Activated naive CD8-positive, alpha-beta T cell treated with anti-CD3 and anti-CD28 coated beads, Interleukin-2, amount 10 ng/mL, durations not matched to agents 7 days and 5 days (primary cell): ENCODE data around the gene PRKG1. TPM values are rescaled to one million over a fixed set of nuclear protein-coding genes. Genes with fewer than 3 reads are reported as not detected.

ENCODE experiments used
- ATAC-seq: fragments of 150-1000 bp; cut with Tn5 transposase; one replicate; pipeline ENCODE4 v1.10.0; 2021; ENCODE audit warnings: low read depth, moderate library complexity
- POLR2A ChIA-PET: fragments of 350-600 bp; sonication (Branson Sonifier 250); formaldehyde crosslinking; loops from one replicate; lab custom pipeline; 2021; ENCODE audit warnings: antibody characterized with exemption; lab: Charles Lee
- DNase-seq: peaks from one replicate; pipeline ENCODE4 v3.0.0; 2021
- H3K27ac Mint-ChIP-seq: one replicate; pipeline ENCODE4 v1.8.0; 2022; ENCODE audit warnings: mild to moderate bottlenecking, mixed read lengths
- H3K27me3 Mint-ChIP-seq: one replicate; pipeline ENCODE4 v1.8.0; 2022; ENCODE audit warnings: mild to moderate bottlenecking, moderate library complexity, mixed read lengths
- H3K36me3 Mint-ChIP-seq: one replicate; pipeline ENCODE4 v1.8.0; 2021; ENCODE audit warnings: mild to moderate bottlenecking, mixed read lengths
- H3K4me1 Mint-ChIP-seq: one replicate; pipeline ENCODE4 v1.8.0; 2021; ENCODE audit warnings: mixed read lengths
- H3K4me3 Mint-ChIP-seq: one replicate; pipeline ENCODE4 v1.8.0; 2022; ENCODE audit warnings: mild to moderate bottlenecking, moderate library complexity, mixed read lengths
- H3K9me3 Mint-ChIP-seq: one replicate; pipeline ENCODE4 v1.8.0; 2021; ENCODE audit warnings: mixed read lengths
- total RNA-seq, 2 experiments: library from RNA; stranded (reverse); gene quantifications; one replicate each; pipeline ENCODE4 v1.2.3, GENCODE V29; 2021

Gene PRKG1
- total RNA-seq, 2 experiments from 2014 or later = not detected

- POLR2A ChIA-PET = no interaction called here
- Mint-ChIP-seq H3K36me3 (no peaks in the 10 kb centered on the region), H3K4me1 (peaks cover 6% of the 10 kb centered on the region), H3K27ac (no peak overlapping the region), H3K27me3 (peaks cover 2% of the 10 kb centered on the region), H3K9me3 (no peaks in the 10 kb centered on the region), H3K4me3 (no peak overlapping the region)
- no peak for DNase-seq
- no peak for ATAC-seq
Observed at GRCh38 chr10:51875610-51876009, 801.3 kb downstream of the PRKG1 start.

- H3K9me3 Mint-ChIP-seq = peaks cover 1% of the 10 kb centered on the region
- no peak overlapping the region for H3K4me3 Mint-ChIP-seq
- POLR2A ChIA-PET = no interaction called here
- H3K27ac Mint-ChIP-seq = no peak overlapping the region
- peaks cover 2% of the 10 kb centered on the region for H3K27me3 Mint-ChIP-seq
- DNase-seq = no peak
- peaks cover 6% of the 10 kb centered on the region for H3K4me1 Mint-ChIP-seq
- no peak for ATAC-seq
- no peaks in the 10 kb centered on the region for H3K36me3 Mint-ChIP-seq
Observed at GRCh38 chr10:51876503-51876902, 802.2 kb downstream of the PRKG1 start.

- Mint-ChIP-seq H3K9me3 (peaks cover 1% of the 10 kb centered on the region), H3K4me1 (peaks cover 6% of the 10 kb centered on the region), H3K27me3 (peaks cover 2% of the 10 kb centered on the region), H3K4me3 (no peak overlapping the region), H3K27ac (no peak overlapping the region), H3K36me3 (no peaks in the 10 kb centered on the region)
- POLR2A ChIA-PET = no interaction called here
- DNase-seq (no peak), ATAC-seq (no peak)
Observed at GRCh38 chr10:51876979-51877378, 802.7 kb downstream of the PRKG1 start.

GRCh38 chr10:51877636-51878035 lies 803.3 kb downstream of the PRKG1 start:
- Mint-ChIP-seq H3K36me3 (no peaks in the 10 kb centered on the region), H3K27ac (no peak overlapping the region), H3K4me3 (no peak overlapping the region), H3K4me1 (peaks cover 6% of the 10 kb centered on the region), H3K9me3 (peaks cover 3% of the 10 kb centered on the region), H3K27me3 (peaks cover 2% of the 10 kb centered on the region)
- DNase-seq = no peak
- POLR2A ChIA-PET = no interaction called here
- no peak for ATAC-seq

- Mint-ChIP-seq H3K4me1 (peaks cover 6% of the 10 kb centered on the region), H3K27ac (no peak overlapping the region), H3K4me3 (no peak overlapping the region), H3K27me3 (peaks cover 2% of the 10 kb centered on the region), H3K9me3 (peaks cover 3% of the 10 kb centered on the region), H3K36me3 (no peaks in the 10 kb centered on the region)
- ATAC-seq (no peak), DNase-seq (no peak)
- POLR2A ChIA-PET = no interaction called here
Observed at GRCh38 chr10:51878695-51879094, 804.4 kb downstream of the PRKG1 start.

DNA sequence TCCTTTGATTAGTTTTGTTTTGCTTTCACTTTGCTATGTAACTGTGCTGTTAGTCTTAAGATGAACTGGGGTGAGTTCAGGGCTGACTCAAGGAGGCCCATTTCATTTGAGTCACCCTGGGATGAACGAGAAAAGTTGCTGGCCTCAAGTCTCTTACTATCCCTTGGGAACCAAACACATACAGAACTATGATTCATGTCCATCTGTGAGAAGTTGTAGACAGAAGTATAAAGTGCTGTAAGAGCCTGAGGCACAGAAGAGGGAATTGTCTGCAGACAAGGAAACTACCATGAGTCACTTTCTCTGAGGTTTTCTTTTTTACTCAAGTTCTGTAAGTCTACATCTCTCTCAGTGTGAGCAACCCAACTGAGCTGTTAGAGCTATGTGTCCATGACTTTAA lies 805.0 kb downstream of the PRKG1 start:
- POLR2A ChIA-PET = no interaction called here
- DNase-seq (no peak), ATAC-seq (peak; percentile 82)
- H3K27ac Mint-ChIP-seq = peak overlapping the region; percentile 62
- H3K4me1 Mint-ChIP-seq = peaks cover 6% of the 10 kb centered on the region
- H3K27me3 Mint-ChIP-seq = peaks cover 2% of the 10 kb centered on the region
- H3K9me3 Mint-ChIP-seq = peaks cover 3% of the 10 kb centered on the region
- H3K4me3 Mint-ChIP-seq = peak overlapping the region; percentile 64
- H3K36me3 Mint-ChIP-seq = no peaks in the 10 kb centered on the region

- no peaks in the 10 kb centered on the region for H3K27me3 Mint-ChIP-seq
- ATAC-seq = no peak
- H3K27ac Mint-ChIP-seq = no peak overlapping the region
- POLR2A ChIA-PET = no interaction called here
- H3K36me3 Mint-ChIP-seq = no peaks in the 10 kb centered on the region
- H3K9me3 Mint-ChIP-seq = peaks cover 3% of the 10 kb centered on the region
- H3K4me1 Mint-ChIP-seq = peaks cover 6% of the 10 kb centered on the region
- DNase-seq = no peak
- no peak overlapping the region for H3K4me3 Mint-ChIP-seq
Observed at GRCh38 chr10:51881213-51881612, 806.9 kb downstream of the PRKG1 start.

DNA sequence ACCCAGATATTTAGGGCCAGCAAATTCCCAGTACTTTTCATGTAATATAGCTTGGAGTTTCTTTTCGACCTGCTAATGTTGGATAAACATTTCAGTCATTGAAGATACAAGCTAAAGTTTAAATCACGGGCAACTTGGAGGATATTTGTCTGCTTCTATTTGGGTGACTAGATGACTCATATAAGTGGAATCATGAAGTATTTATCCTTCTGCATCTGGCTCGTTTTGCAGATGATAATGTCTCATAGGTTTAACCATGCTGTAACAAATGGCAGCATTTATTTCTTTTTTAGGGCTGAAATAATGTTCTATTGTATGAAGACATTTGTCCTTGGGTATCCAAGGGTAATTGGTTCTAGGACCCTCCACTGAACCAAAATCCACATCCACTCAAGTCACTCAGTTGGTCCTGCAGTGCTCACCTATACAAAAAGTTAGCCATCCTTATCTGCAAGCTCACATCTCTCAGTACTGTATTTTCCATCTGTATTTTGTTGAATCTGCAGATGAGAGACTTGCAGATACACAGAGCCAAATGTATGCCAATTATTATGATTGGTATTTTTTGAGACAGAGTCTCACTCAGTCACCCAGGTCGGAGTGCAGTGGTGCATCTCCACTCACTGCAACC lies 812.3 kb downstream of the PRKG1 start:
- ATAC-seq = no peak
- H3K36me3 Mint-ChIP-seq = no peaks in the 10 kb centered on the region
- POLR2A ChIA-PET = no interaction called here
- H3K27me3 Mint-ChIP-seq = no peaks in the 10 kb centered on the region
- no peaks in the 10 kb centered on the region for H3K4me1 Mint-ChIP-seq
- DNase-seq = no peak
- H3K4me3 Mint-ChIP-seq = no peak overlapping the region
- H3K27ac Mint-ChIP-seq = no peak overlapping the region
- peaks cover 2% of the 10 kb centered on the region for H3K9me3 Mint-ChIP-seq

- ATAC-seq (no peak), DNase-seq (no peak)
- Mint-ChIP-seq H3K4me3 (no peak overlapping the region), H3K27ac (no peak overlapping the region), H3K4me1 (no peaks in the 10 kb centered on the region), H3K36me3 (no peaks in the 10 kb centered on the region), H3K27me3 (no peaks in the 10 kb centered on the region), H3K9me3 (no peaks in the 10 kb centered on the region)
- POLR2A ChIA-PET = no interaction called here
Observed at GRCh38 chr10:51888263-51888662, 814.0 kb downstream of the PRKG1 start.

- POLR2A ChIA-PET = no interaction called here
- ATAC-seq (no peak), DNase-seq (no peak)
- Mint-ChIP-seq H3K27me3 (peaks cover 4% of the 10 kb centered on the region), H3K4me3 (no peak overlapping the region), H3K27ac (no peak overlapping the region), H3K4me1 (no peaks in the 10 kb centered on the region), H3K9me3 (no peaks in the 10 kb centered on the region), H3K36me3 (no peaks in the 10 kb centered on the region)
Observed at GRCh38 chr10:51892313-51892712, 818.0 kb downstream of the PRKG1 start.

DNA sequence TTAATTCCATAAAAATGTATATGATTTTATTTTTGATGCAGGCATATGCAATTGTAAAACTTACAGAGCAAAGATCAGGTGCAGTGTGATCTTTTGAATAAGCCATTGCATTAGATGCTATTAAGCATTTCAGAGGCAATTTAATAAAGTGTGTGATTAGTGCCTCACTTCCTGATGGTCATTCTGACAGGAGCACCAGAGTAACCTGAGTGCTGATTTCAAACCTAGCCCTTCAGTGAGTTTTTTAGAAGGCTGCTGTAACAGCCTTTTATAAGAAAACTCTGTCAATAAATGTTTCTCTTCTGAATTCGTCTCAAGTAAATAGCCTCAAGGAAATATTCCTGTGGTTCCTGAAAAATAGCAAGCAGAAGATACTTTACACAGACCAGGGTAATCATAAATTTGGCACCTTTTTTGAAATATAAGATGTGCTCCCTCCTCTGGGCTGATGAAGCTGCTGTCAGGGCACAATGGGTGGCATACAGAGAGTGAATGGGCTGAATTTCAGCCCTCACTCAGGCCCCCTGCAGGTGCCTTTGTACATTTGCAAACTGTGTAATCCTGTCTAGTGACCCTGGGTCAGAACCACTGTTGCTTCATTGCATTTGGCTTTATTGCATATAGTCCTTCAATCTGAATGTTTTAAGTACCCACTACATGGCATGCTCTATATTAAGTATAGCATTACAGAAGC lies 818.8 kb downstream of the PRKG1 start:
- no peak for ATAC-seq
- POLR2A ChIA-PET = no interaction called here
- Mint-ChIP-seq H3K27ac (no peak overlapping the region), H3K4me1 (no peaks in the 10 kb centered on the region), H3K27me3 (peaks cover 4% of the 10 kb centered on the region), H3K9me3 (no peaks in the 10 kb centered on the region), H3K4me3 (no peak overlapping the region), H3K36me3 (no peaks in the 10 kb centered on the region)
- no peak for DNase-seq

GRCh38 chr10:51894771-51895578 lies 820.7 kb downstream of the PRKG1 start:
- H3K27me3 Mint-ChIP-seq = peaks cover 4% of the 10 kb centered on the region
- no peak overlapping the region for H3K27ac Mint-ChIP-seq
- H3K9me3 Mint-ChIP-seq = no peaks in the 10 kb centered on the region
- H3K4me3 Mint-ChIP-seq = no peak overlapping the region
- POLR2A ChIA-PET = no interaction called here
- DNase-seq (no peak), ATAC-seq (no peak)
- H3K4me1 Mint-ChIP-seq = no peaks in the 10 kb centered on the region
- H3K36me3 Mint-ChIP-seq = no peaks in the 10 kb centered on the region

DNA sequence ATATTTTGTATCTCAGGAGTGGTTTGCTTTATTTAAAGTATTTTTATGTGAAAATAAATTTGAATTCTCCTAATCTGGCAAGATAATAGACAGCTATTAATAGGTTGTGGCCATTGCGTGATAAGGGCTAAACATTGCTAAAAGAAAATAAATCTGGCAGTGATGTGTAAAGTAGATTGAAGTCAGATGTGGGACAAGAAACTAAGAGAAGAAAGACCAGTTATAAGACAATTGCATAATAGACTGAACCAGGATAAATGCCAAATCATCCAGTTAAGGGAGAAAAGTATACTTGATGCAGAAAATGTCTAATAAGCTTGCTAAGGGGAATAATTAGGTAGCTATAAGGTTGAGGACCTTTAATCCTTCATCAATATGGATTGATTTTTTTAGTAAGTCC lies 822.6 kb downstream of the PRKG1 start:
- ATAC-seq = no peak
- no peak for DNase-seq
- no peaks in the 10 kb centered on the region for H3K36me3 Mint-ChIP-seq
- H3K27ac Mint-ChIP-seq = no peak overlapping the region
- POLR2A ChIA-PET = no interaction called here
- no peaks in the 10 kb centered on the region for H3K9me3 Mint-ChIP-seq
- H3K4me3 Mint-ChIP-seq = no peak overlapping the region
- H3K4me1 Mint-ChIP-seq = no peaks in the 10 kb centered on the region
- peaks cover 4% of the 10 kb centered on the region for H3K27me3 Mint-ChIP-seq

- POLR2A ChIA-PET = no interaction called here
- no peak for ATAC-seq
- no peaks in the 10 kb centered on the region for H3K9me3 Mint-ChIP-seq
- no peak for DNase-seq
- H3K36me3 Mint-ChIP-seq = no peaks in the 10 kb centered on the region
- H3K27me3 Mint-ChIP-seq = peaks cover 4% of the 10 kb centered on the region
- no peaks in the 10 kb centered on the region for H3K4me1 Mint-ChIP-seq
- H3K4me3 Mint-ChIP-seq = no peak overlapping the region
- no peak overlapping the region for H3K27ac Mint-ChIP-seq
Observed at GRCh38 chr10:51897560-51897959, 823.3 kb downstream of the PRKG1 start.
